K562 (cell line): ENCODE measurements around the gene PTOV1. TPM values are rescaled to one million over a fixed set of nuclear protein-coding genes. Genes with fewer than 3 reads are reported as not detected.

ENCODE experiments used
- CCAR2 ChIP-seq: fragments of 200-400 bp; formaldehyde crosslinking; IDR thresholded peaks from 2 replicates; pipeline ENCODE4 v1.6.1; 2017; ENCODE audit warnings: mild to moderate bottlenecking, low read depth, low read length
- FOXK1 ChIP-seq: sonication (generic); formaldehyde crosslinking; IDR thresholded peaks from 2 replicates; pipeline ENCODE4 v1.8.0; 2022; ENCODE audit warnings: missing genetic modification reagents, mild to moderate bottlenecking, borderline replicate concordance
- KLF13 ChIP-seq: fragments of 450-650 bp; IDR thresholded peaks from 2 replicates; pipeline ENCODE4 v1.6.1; 2016; ENCODE audit warnings: missing genetic modification characterization, low read depth, mild to moderate bottlenecking, missing compliant biosample characterization, moderate library complexity, borderline replicate concordance
- NFATC3 ChIP-seq: fragments of 450-650 bp; IDR thresholded peaks from 2 replicates; pipeline ENCODE4 v1.6.1; 2017; ENCODE audit warnings: mild to moderate bottlenecking
- SETDB1 ChIP-seq: IDR thresholded peaks from one replicate; pipeline ENCODE4 v1.6.1; 2012; ENCODE audit warnings: low read length, control low read depth, inconsistent platforms
- SRF ChIP-seq, 2 experiments: fragments of 250-450, 450-650 bp in 1 of 2; sonication (Bioruptor Pico) in 1 of 2; sonication (generic) in 1 of 2; formaldehyde crosslinking; IDR thresholded peaks; 2 replicates each; pipeline versions ENCODE4 v1.5.0 to v1.5.1; 2020 to 2022; ENCODE audit warnings: mild to moderate bottlenecking in 1 of 2, missing genetic modification reagents in 1 of 2
- TEAD1 ChIP-seq, 2 experiments: fragments of 450-650 bp in 1 of 2; sonication (generic) in 1 of 2; formaldehyde crosslinking; IDR thresholded peaks; 2 replicates each; pipeline versions ENCODE4 v1.4.0 to v1.8.0; 2020 to 2022; ENCODE audit warnings: mild to moderate bottlenecking in 2 of 2, missing genetic modification reagents in 1 of 2
- ZC3H11A ChIP-seq: IDR thresholded peaks from 2 replicates; pipeline ENCODE4 v1.6.1; 2012; ENCODE audit warnings: low read depth, low read length, improper control_type of control experiment
- ZFP1 ChIP-seq: fragments of 450-650 bp; formaldehyde crosslinking; IDR thresholded peaks from 2 replicates; pipeline ENCODE4 v1.4.0; 2020; ENCODE audit warnings: mild to moderate bottlenecking, mixed read lengths
- ZNF134 ChIP-seq: fragments of 250-450 bp; sonication (Bioruptor Pico); conservative IDR thresholded peaks from 2 replicates; pipeline ENCODE4 v1.4.0; 2020
- ZNF282 ChIP-seq: sonication (generic); formaldehyde crosslinking; IDR thresholded peaks from 2 replicates; pipeline ENCODE4 v1.8.1; 2023; ENCODE audit warnings: missing genetic modification reagents
- ZNF696 ChIP-seq: fragments of 250-450 bp; sonication (Bioruptor Pico); conservative IDR thresholded peaks from 2 replicates; pipeline ENCODE4 v1.4.0; 2020; ENCODE audit warnings: mild to moderate bottlenecking, moderate library complexity
- polyA plus RNA-seq, 8 experiments: library from polyadenylated mRNA; depleted of rRNA in 4 of 8; stranded (reverse) in 5 of 8; unstranded in 3 of 8; fragments of >200 nt; fragmentation: Nextera tagmentation in 2 of 8; fragmentation: Illumina TruSeq in 1 of 8; extraction: Ambion mirVana in 2 of 8; extraction: Trizol in 1 of 8; gene quantifications; 2 replicates each; pipeline versions ENCODE4 v1.2.1 to v1.2.3, GENCODE V29; 2011 to 2014; ENCODE audit warnings: inconsistent platforms in 1 of 8, missing spikeins in 1 of 8
- total RNA-seq, 7 experiments: library from RNA; depleted of rRNA in 6 of 7; stranded (reverse); fragments of >200 nt in 6 of 7; fragmentation: Illumina TruSeq in 2 of 7; extraction: Trizol in 2 of 7; gene quantifications; 2 replicates each; pipeline versions ENCODE4 v1.2.1 to v1.2.3, GENCODE V29; 2011 to 2021; ENCODE audit warnings: low replicate concordance in 1 of 7
- TF ChIP-seq, protein P1 (sequence below): fragments of 250-450 bp; sonication (Bioruptor Pico); IDR thresholded peaks from 2 replicates; pipeline ENCODE4 v1.6.1; 2021; ENCODE audit warnings: mild to moderate bottlenecking
- TF ChIP-seq, protein P2 (sequence below), 2 experiments: fragments of 450-650 bp in 1 of 2; sonication (generic) in 1 of 2; formaldehyde crosslinking in 1 of 2; IDR thresholded peaks; 2 replicates each; pipeline versions ENCODE4 v1.7.1 to v1.9.0; 2016 to 2022; ENCODE audit warnings: inconsistent platforms in 1 of 2, mild to moderate bottlenecking in 1 of 2, missing genetic modification reagents in 1 of 2
- TF ChIP-seq, protein P3 (sequence below): sonication (generic); formaldehyde crosslinking; IDR thresholded peaks from 2 replicates; pipeline ENCODE4 v1.8.1; 2023; ENCODE audit warnings: mild to moderate bottlenecking, missing genetic modification reagents

Gene PTOV1
- total and polyA plus RNA-seq, 9 of the 15 experiments (the other 6 are each of a cell fraction or from before 2014, with no cell fraction given) = 4.9 to 169 (median 43.5) TPM

DNA sequence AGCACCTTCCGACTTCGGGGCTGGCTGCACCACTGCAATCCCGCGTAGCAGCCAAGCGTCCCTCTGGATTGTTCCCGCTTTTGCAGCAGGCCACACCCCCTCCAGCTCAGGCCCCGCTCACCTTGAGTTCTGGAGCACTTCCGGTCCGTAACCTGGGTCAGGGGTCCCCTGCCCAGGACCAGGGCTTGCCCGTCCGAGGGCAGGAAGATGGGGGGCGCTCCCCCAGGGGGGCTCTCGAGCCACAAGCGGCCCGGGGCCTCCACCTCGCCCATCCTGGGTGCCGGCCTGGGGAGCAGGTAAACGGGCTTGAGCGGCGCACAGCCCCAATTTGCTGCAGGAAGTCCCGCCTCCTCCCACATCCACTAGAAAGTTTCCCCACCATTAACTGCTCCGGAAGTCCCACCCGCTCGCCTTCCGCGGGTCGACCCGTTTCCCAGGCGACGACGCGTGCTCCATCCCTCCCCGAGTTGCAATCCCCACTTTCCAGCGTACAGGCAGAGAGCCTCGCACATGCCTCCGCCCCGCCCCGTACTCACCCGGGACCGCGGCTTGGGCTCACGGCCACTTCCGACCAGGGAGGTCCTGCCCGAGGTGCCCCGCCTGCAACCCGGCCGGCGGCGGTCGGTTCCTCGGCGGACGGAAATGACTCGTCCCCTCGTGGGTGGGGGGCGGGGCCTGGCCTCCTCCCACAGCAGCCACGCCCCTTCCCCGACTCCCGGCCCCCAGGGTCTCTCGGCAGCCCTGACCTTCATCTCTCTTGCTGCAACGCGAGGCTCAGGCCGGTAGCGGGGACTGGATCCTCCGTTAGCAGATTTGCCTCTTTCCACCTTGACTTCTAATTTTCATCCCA, 16.2 kb downstream of the PTOV1 start, which contains the start of gene PNKP (continued):
- TF ChIP-seq SRF (CRISPR knock-in tag; IDR thresholded peaks at IDR 0.05) (peak in 1 of 2 experiments; percentile 70; a peak in 1 of 4 replicates), FOXK1 (CRISPR knock-in tag) (no peak), ZNF134 (no peak), ZNF696 (no peak), CCAR2 (no peak), TEAD1 (CRISPR knock-in tag; IDR thresholded peaks at IDR 0.05) (peak in 1 of 2 experiments; percentile 60; a peak in 1 of 4 replicates), NFATC3 (no peak), ZNF282 (CRISPR knock-in tag) (no peak), ZFP1 (CRISPR knock-in tag) (no peak), ZC3H11A (no peak), KLF13 (tag) (peak; percentile 90), SETDB1 (no peak)
- TF ChIP-seq, protein P1, sequence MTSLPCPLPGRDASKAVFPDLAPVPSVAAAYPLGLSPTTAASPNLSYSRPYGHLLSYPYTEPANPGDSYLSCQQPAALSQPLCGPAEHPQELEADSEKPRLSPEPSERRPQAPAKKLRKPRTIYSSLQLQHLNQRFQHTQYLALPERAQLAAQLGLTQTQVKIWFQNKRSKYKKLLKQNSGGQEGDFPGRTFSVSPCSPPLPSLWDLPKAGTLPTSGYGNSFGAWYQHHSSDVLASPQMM (CRISPR knock-in tag) = no peak
- TF ChIP-seq, protein P2, sequence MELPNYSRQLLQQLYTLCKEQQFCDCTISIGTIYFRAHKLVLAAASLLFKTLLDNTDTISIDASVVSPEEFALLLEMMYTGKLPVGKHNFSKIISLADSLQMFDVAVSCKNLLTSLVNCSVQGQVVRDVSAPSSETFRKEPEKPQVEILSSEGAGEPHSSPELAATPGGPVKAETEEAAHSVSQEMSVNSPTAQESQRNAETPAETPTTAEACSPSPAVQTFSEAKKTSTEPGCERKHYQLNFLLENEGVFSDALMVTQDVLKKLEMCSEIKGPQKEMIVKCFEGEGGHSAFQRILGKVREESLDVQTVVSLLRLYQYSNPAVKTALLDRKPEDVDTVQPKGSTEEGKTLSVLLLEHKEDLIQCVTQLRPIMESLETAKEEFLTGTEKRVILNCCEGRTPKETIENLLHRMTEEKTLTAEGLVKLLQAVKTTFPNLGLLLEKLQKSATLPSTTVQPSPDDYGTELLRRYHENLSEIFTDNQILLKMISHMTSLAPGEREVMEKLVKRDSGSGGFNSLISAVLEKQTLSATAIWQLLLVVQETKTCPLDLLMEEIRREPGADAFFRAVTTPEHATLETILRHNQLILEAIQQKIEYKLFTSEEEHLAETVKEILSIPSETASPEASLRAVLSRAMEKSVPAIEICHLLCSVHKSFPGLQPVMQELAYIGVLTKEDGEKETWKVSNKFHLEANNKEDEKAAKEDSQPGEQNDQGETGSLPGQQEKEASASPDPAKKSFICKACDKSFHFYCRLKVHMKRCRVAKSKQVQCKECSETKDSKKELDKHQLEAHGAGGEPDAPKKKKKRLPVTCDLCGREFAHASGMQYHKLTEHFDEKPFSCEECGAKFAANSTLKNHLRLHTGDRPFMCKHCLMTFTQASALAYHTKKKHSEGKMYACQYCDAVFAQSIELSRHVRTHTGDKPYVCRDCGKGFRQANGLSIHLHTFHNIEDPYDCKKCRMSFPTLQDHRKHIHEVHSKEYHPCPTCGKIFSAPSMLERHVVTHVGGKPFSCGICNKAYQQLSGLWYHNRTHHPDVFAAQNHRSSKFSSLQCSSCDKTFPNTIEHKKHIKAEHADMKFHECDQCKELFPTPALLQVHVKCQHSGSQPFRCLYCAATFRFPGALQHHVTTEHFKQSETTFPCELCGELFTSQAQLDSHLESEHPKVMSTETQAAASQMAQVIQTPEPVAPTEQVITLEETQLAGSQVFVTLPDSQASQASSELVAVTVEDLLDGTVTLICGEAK (IDR thresholded peaks at IDR 0.05) = peak; percentile 98
- TF ChIP-seq, protein P2 (CRISPR knock-in tag; IDR thresholded peaks at IDR 0.05) = no peak
- TF ChIP-seq, protein P3, sequence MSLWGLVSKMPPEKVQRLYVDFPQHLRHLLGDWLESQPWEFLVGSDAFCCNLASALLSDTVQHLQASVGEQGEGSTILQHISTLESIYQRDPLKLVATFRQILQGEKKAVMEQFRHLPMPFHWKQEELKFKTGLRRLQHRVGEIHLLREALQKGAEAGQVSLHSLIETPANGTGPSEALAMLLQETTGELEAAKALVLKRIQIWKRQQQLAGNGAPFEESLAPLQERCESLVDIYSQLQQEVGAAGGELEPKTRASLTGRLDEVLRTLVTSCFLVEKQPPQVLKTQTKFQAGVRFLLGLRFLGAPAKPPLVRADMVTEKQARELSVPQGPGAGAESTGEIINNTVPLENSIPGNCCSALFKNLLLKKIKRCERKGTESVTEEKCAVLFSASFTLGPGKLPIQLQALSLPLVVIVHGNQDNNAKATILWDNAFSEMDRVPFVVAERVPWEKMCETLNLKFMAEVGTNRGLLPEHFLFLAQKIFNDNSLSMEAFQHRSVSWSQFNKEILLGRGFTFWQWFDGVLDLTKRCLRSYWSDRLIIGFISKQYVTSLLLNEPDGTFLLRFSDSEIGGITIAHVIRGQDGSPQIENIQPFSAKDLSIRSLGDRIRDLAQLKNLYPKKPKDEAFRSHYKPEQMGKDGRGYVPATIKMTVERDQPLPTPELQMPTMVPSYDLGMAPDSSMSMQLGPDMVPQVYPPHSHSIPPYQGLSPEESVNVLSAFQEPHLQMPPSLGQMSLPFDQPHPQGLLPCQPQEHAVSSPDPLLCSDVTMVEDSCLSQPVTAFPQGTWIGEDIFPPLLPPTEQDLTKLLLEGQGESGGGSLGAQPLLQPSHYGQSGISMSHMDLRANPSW (CRISPR knock-in tag) = no peak
